ENCODE measurements around the gene SIGLEC8.

Gene SIGLEC8

DNA sequence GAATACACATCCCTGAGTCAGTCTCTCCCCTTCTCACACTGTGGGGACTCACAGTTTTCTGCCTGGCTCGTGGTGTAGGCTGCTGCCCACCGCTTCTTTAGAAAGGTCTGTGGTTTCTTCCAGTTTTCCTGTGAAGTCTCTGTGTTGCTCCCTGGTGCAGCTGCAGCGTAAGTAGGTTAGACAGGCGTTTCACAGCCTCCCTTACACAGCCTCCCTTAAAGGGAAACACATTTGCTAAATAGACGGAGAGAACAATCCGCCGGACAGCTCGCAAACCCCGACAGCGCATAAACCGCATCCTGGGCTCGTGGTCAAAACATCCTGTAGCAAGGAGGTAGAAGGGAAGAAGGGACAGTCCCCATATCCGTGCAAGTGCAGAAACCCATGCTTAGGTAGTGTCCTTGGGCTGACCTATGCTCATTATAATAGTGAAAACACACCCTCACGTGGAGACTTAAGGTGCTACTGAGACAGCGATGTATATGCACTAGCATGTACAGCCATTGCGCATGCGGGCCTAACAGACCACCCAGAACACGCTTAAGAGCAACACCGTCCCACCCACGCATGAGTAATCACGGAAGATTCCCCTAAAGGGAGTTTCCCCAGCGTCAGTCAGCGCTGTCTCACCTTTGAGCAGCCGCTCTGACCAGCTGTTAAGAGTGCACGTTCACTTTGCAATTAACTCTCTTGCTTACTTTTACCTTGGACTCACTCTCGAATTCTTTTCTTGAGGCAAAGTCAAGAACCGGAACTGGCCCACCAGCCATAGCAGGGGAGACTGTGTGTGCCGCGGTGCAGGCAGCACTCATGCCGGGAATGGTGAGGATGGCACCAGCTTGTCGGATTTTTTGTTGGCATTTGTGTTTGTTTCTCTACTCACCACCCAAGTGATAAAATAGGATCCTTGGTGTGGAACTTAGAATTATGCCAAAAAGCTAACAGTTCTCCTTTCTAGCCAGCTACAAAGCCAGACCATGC is 16.6 kb downstream of the SIGLEC8 start:
- DNase-seq (ENCODE audit: low read depth): no peak
- TF ChIP-seq, protein P1, sequence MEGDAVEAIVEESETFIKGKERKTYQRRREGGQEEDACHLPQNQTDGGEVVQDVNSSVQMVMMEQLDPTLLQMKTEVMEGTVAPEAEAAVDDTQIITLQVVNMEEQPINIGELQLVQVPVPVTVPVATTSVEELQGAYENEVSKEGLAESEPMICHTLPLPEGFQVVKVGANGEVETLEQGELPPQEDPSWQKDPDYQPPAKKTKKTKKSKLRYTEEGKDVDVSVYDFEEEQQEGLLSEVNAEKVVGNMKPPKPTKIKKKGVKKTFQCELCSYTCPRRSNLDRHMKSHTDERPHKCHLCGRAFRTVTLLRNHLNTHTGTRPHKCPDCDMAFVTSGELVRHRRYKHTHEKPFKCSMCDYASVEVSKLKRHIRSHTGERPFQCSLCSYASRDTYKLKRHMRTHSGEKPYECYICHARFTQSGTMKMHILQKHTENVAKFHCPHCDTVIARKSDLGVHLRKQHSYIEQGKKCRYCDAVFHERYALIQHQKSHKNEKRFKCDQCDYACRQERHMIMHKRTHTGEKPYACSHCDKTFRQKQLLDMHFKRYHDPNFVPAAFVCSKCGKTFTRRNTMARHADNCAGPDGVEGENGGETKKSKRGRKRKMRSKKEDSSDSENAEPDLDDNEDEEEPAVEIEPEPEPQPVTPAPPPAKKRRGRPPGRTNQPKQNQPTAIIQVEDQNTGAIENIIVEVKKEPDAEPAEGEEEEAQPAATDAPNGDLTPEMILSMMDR (conservative IDR thresholded peaks at IDR 0.05; ENCODE audit: low read length): no peak
- no peak overlapping the region for H3K4me3 ChIP-seq (ENCODE audit: low read length)

DNA sequence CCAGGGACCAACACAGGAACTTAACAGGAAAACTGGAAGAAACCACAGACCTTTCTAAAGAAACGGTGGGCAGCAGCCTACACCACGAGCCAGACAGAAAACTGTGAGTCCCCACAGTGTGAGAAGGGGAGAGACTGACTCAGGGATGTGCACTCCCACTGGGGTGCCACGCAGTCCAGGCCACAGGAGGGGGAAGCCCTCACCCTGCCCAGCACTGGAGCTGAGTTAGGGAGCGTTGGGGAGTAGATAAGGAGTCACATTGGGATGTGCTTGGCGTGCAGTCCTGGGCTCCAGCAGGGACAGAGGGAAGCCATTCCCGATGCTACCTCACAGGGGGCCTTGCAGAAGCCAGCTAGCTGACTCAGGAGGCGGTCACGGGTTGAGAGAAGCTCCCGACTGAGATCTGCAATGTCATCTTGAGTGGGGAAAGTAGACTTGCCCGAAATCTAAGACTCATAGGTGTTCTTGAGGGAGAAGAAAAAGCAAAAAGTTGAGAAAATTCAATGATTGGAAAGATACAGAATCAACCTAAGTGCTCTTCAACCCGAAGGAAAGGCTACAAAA is 17.3 kb downstream of the SIGLEC8 start:
- no peak for DNase-seq (ENCODE audit: low read depth)
- H3K4me3 ChIP-seq (ENCODE audit: low read length): no peak overlapping the region
- TF ChIP-seq, protein P1 (conservative IDR thresholded peaks at IDR 0.05; ENCODE audit: low read length): no peak

DNA sequence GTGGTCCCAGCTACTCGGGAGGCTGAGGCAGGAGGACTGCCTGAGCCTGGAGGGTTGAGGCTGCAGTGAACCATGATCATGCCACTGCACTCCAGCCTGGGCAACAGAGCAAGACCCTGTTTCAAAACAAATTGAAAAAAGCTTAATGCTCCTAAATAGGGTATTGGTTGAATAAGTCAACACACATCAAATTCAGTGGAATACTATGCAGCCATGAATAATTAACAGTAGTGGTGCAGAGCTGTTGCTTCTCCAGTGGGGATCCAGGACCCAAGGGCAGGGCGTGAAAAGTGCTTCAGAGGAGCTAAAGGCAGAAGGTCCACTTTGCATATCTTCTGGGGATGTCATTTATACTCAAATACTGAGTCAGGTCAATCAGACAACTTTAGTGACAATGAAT is 18.2 kb downstream of the SIGLEC8 start:
- TF ChIP-seq, protein P1 (conservative IDR thresholded peaks at IDR 0.05; ENCODE audit: low read length): no peak
- no peak overlapping the region for H3K4me3 ChIP-seq (ENCODE audit: low read length)
- no peak for DNase-seq (ENCODE audit: low read depth)

DNA sequence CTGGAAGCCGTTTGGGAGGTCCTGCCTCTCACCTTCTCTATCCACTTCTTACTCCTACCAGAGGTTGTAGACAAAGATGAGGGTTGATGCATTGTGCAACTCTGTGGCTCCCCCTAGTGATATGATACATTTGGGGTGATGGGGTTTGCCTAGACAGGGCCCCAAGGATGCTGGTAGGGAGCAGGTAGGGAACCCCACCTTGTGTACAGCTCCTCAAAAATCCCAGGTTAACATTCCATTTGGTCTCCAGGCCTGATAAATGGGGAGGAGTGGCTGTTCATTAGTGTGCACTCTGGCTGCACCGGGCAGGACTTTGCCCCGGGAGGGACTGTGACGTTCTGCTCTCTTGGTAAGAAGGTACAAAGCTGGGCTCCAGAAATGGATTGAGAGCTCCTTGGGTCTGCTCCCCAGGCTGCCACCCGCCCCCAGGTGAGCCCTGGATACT is 19.2 kb downstream of the SIGLEC8 start:
- TF ChIP-seq, protein P1 (conservative IDR thresholded peaks at IDR 0.05; ENCODE audit: low read length): peak; percentile 49
- H3K4me3 ChIP-seq (ENCODE audit: low read length): no peak overlapping the region
- DNase-seq (ENCODE audit: low read depth): peak; percentile 8

DNA sequence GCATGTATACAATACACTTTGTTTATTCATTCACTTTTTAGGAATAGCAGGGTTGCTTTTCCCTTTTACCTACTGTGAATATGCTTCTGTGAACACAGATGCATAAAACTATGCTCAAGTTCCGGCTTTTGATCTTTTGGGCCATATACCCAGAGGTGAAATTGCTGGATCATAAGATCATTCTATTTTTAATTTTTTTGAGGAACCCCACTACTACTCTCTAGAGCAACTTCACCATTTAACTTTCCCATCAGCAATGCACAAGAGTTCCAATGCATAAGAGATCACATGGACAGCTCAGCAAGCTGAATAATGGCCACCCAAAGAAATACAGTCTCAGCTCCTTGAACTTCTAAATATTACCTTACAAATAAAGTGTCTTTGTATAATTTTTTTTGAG is 23.8 kb downstream of the SIGLEC8 start:
- no peak for DNase-seq (ENCODE audit: low read depth)
- TF ChIP-seq, protein P1 (conservative IDR thresholded peaks at IDR 0.05; ENCODE audit: low read length): no peak

DNA sequence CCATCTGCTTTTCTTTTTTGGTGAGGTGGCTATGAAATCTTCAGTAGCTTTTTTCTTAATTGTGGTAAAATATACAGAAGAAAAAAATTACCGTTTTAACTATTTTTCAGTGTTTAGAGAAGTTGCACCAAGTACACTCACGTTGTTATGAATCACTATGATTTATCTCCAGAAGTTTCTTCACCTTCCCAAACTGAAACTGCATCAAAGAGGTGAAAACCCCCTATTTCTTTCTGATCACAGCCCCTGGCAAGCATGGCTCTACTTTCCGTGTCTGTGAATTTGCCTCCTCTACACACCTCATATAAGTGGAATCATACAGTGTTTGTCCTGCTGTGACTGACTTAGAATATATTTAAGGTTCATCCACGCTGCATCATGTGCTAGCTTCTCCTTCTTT is 25.2 kb downstream of the SIGLEC8 start:
- TF ChIP-seq, protein P1 (conservative IDR thresholded peaks at IDR 0.05; ENCODE audit: low read length): no peak
- H3K4me3 ChIP-seq (ENCODE audit: low read length): no peak overlapping the region
- DNase-seq (ENCODE audit: low read depth): no peak

More for the DNA sequence above, 23.8 kb downstream of the SIGLEC8 start:
- no peak overlapping the region for H3K4me3 ChIP-seq (ENCODE audit: low read length)

Measured in AG10803 (cell line).